Parathyroid adenoma (tissue), 2 donors: ENCODE results near the gene TMPRSS12.

Experiments used
- H2AFZ ChIP-seq: fragments of 300-600 bp; sonication (generic); one replicate; pipeline ENCODE4 v1.7.0; 2017; ENCODE audit warnings: antibody characterized with exemption, mild to moderate bottlenecking
- H3K27ac ChIP-seq: fragments of 300-600 bp; sonication (generic); one replicate; pipeline ENCODE4 v1.7.0; 2017
- H3K27me3 ChIP-seq: fragments of 300-600 bp; sonication (generic); one replicate; pipeline ENCODE4 v1.7.0; 2017; ENCODE audit warnings: low read length; ENCODE audit not compliant: control insufficient read depth, insufficient read depth
- H3K36me3 ChIP-seq: fragments of 300-600 bp; sonication (generic); one replicate; pipeline ENCODE4 v1.7.0; 2017; ENCODE audit warnings: low read length; ENCODE audit not compliant: control insufficient read depth, insufficient read depth
- H3K4me1 ChIP-seq: fragments of 300-600 bp; sonication (generic); one replicate; pipeline ENCODE4 v1.7.0; 2017; ENCODE audit warnings: control low read depth
- H3K4me2 ChIP-seq: fragments of 300-600 bp; sonication (generic); one replicate; pipeline ENCODE4 v1.7.0; 2017; ENCODE audit warnings: low read length
- H3K4me3 ChIP-seq: fragments of 300-600 bp; sonication (generic); one replicate; pipeline ENCODE4 v1.7.0; 2017; ENCODE audit warnings: low read depth, low read length
- H3K79me2 ChIP-seq: fragments of 300-600 bp; sonication (generic); one replicate; pipeline ENCODE4 v1.7.0; 2017; ENCODE audit warnings: control low read depth
- H3K9ac ChIP-seq: fragments of 300-600 bp; sonication (generic); one replicate; pipeline ENCODE4 v1.7.0; 2017; ENCODE audit warnings: mild to moderate bottlenecking
- H3K9me3 ChIP-seq: fragments of 300-600 bp; sonication (generic); one replicate; pipeline ENCODE4 v1.7.0; 2017; ENCODE audit warnings: low read length; ENCODE audit not compliant: control insufficient read depth
- TF ChIP-seq, protein P1 (sequence below): fragments of 300-600 bp; sonication (generic); IDR thresholded peaks from one replicate; pipeline ENCODE4 v1.7.0; 2017; ENCODE audit warnings: antibody characterized with exemption, mild to moderate bottlenecking
- donor health status: primary hyperparathyroidism.

TMPRSS12 gene

DNA sequence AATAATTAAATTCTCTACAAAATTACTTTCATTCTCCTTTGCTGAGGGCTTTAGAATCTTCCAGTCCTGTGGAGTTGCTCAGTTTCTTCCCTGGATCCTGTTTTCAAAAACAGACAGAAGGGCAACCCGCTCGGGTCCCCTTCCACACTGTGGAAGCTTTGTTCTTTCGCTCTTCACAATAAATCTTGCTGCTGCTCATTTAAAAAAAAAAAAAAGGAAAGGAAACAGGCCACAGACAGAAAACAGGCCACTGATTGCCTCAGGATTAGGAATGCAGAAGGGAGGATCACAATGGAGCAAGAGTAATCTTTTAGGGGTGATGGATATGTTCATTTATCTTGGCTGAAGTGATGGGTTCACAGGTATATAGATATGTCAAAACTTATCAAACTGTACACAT lies 80.1 kb downstream of the TMPRSS12 start:
- TF ChIP-seq, protein P1, sequence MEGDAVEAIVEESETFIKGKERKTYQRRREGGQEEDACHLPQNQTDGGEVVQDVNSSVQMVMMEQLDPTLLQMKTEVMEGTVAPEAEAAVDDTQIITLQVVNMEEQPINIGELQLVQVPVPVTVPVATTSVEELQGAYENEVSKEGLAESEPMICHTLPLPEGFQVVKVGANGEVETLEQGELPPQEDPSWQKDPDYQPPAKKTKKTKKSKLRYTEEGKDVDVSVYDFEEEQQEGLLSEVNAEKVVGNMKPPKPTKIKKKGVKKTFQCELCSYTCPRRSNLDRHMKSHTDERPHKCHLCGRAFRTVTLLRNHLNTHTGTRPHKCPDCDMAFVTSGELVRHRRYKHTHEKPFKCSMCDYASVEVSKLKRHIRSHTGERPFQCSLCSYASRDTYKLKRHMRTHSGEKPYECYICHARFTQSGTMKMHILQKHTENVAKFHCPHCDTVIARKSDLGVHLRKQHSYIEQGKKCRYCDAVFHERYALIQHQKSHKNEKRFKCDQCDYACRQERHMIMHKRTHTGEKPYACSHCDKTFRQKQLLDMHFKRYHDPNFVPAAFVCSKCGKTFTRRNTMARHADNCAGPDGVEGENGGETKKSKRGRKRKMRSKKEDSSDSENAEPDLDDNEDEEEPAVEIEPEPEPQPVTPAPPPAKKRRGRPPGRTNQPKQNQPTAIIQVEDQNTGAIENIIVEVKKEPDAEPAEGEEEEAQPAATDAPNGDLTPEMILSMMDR = no peak
- Histone ChIP-seq H3K27me3 (no peaks in the 10 kb centered on the region), H3K4me3 (no peak overlapping the region), H3K9ac (no peak overlapping the region), H3K79me2 (no peaks in the 10 kb centered on the region), H3K9me3 (no peaks in the 10 kb centered on the region), H3K4me2 (peak overlapping the region; percentile 18), H3K36me3 (no peaks in the 10 kb centered on the region), H2AFZ (peak overlapping the region; percentile 84), H3K27ac (peak overlapping the region; percentile 93), H3K4me1 (peaks cover 25% of the 10 kb centered on the region)

DNA sequence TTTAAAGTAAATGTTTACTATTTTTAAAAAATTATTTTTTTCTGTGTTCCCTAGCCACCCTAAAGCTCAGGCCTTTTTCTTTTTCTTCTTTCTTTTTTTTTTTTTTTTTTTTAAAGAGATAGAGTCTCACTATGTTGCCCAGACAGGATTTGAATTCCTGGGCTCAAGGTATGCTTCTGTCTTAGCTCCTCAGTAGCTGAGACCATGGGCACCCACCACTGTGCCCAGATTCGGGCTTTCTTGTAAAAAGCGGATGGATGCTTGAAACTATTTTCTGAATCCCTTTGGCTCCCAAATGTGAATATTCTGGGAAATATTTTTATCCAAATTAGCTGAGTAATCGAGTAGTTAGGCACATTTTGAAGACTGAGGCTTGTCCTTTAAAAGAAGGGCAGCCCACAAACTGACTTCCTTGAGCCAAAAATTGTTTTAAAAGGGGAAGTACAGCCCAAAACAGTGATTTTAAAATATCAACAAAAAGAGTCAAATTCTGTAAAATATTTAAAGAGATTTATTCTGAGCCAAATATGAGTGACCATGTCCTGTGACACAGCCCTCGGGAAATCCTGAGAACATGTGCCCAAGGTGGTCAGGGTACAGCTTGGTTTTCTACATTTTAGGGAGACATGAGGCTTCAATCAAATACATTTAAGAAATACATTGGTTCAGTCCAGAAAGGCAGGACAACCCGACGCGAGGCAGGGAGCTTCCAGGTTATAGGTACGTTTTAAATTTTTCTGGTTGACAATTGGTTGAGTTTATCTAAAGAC lies 80.8 kb downstream of the TMPRSS12 start:
- Histone ChIP-seq H3K79me2 (no peaks in the 10 kb centered on the region), H3K36me3 (no peaks in the 10 kb centered on the region), H3K4me2 (peak overlapping the region; percentile 81), H3K4me3 (peak overlapping the region; percentile 71), H3K27ac (peak overlapping the region; percentile 93), H3K4me1 (peaks cover 20% of the 10 kb centered on the region), H3K27me3 (no peaks in the 10 kb centered on the region), H2AFZ (peak overlapping the region; percentile 84), H3K9me3 (no peaks in the 10 kb centered on the region), H3K9ac (no peak overlapping the region)
- TF ChIP-seq, protein P1 = no peak

DNA sequence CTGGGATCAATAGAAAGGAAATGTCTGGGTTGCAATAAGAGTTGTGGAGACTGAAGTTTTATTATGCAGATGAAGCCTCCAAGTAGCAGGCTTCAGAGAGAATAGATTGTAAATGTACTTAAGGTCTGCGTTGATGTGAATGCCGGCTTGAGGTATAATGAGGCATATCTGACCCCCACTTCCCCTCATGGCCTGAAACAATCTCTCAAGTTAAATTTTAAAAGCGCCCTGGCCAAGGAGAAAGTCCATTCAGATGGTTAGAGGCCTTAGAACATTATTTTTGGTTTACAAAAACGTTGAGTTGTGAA lies 81.4 kb downstream of the TMPRSS12 start:
- Histone ChIP-seq H2AFZ (peak overlapping the region; percentile 84), H3K4me1 (peaks cover 15% of the 10 kb centered on the region), H3K79me2 (no peaks in the 10 kb centered on the region), H3K27ac (peak overlapping the region; percentile 93), H3K36me3 (no peaks in the 10 kb centered on the region), H3K4me3 (peak overlapping the region; percentile 71), H3K27me3 (no peaks in the 10 kb centered on the region), H3K9me3 (no peaks in the 10 kb centered on the region), H3K9ac (no peak overlapping the region), H3K4me2 (peak overlapping the region; percentile 81)
- TF ChIP-seq, protein P1 = no peak

DNA sequence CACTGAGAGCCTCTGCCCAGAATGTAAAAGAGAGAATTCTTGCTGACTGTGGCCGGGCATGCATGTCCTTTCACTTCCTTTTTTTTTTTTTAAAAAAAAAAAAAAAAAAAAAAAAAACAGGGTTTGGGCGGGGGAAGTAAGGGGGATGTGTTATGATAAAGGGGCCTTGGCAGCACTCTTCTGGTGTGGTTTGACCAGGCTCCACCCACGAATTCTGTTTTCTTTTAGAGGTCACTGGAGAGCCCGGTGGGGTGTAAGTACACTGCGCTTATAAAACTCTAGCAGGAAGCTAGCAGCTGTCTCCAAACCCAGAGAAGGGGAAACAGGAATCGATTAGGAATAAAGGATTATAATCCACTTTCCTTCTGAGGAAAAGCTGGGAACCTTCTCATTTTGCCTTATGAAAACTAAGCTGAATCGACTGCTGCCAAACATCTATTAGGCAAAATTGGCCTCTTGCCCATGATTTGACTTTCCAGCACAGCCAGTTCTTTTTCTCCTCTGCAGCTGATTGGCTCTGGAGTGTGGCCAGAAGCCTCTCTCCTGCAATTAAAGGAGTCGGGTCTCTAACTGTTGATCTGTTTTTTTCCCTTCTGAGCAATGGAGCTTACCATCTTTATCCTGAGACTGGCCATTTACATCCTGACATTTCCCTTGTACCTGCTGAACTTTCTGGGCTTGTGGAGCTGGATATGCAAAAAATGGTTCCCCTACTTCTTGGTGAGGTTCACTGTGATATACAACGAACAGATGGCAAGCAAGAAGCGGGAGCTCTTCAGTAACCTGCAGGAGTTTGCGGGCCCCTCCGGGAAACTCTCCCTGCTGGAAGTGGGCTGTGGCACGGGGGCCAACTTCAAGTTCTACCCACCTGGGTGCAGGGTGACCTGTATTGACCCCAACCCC lies 82.0 kb downstream of the TMPRSS12 start:
- TF ChIP-seq, protein P1 = no peak
- Histone ChIP-seq H3K36me3 (no peaks in the 10 kb centered on the region), H3K27me3 (no peaks in the 10 kb centered on the region), H3K27ac (peak overlapping the region; percentile 93), H3K4me1 (peaks cover 15% of the 10 kb centered on the region), H3K9me3 (no peaks in the 10 kb centered on the region), H3K4me2 (peak overlapping the region; percentile 81), H3K79me2 (no peaks in the 10 kb centered on the region), H3K9ac (peak overlapping the region; percentile 1), H3K4me3 (peak overlapping the region; percentile 71), H2AFZ (peak overlapping the region; percentile 84)
